Urinary bladder (tissue), 4 donors: ENCODE data around the gene DGKZ. TPM values are rescaled to one million over a fixed set of nuclear protein-coding genes. Genes with fewer than 3 reads are reported as not detected.

Experiments
- DNase-seq: peaks from one replicate; pipeline ENCODE4 v3.0.0-alpha.2; 2015; ENCODE audit errors: extremely low spot score
- H3K27ac ChIP-seq: one replicate; pipeline ENCODE4 v1.5.1; 2013; ENCODE audit warnings: low read depth, mild to moderate bottlenecking, moderate library complexity
- H3K36me3 ChIP-seq: one replicate; pipeline ENCODE4 v1.6.1; 2013; ENCODE audit warnings: mild to moderate bottlenecking, moderate library complexity; ENCODE audit not compliant: insufficient read depth
- H3K4me1 ChIP-seq: one replicate; pipeline ENCODE4 v1.6.1; 2013; ENCODE audit warnings: mild to moderate bottlenecking, moderate library complexity; ENCODE audit not compliant: insufficient read depth
- H3K4me3 ChIP-seq: one replicate; pipeline ENCODE4 v1.5.1; 2013; ENCODE audit warnings: low read depth, low read length
- WGBS: extraction: QIAGEN DNeasy Blood & Tissue Kit; methylation state at CpG from one replicate; pipeline ENCODE4 v1.1.7; 2013; 5-methylcytosine and 5-hydroxymethylcytosine counted together
- polyA plus RNA-seq: library from polyadenylated mRNA; stranded (reverse); fragments of 200-250 nt; gene quantifications from one replicate; pipeline ENCODE4 v1.2.3, GENCODE V29; 2013
- total RNA-seq: library from RNA; depleted of rRNA; stranded (reverse); fragments of >200 nt; gene quantifications from one replicate; pipeline ENCODE4 v1.2.3, GENCODE V29; 2014
- donor health status: healthy with polysubstance abuse.
- donor health status: healthy.

The DGKZ gene
- total and polyA plus RNA-seq, 2 donors = 18.5 to 47.8 TPM

GRCh38 chr11:46315033-46315738 lies 32.1 kb upstream of the DGKZ start:
- no peaks in the 10 kb centered on the region for H3K4me1 ChIP-seq
- no peak overlapping the region for H3K4me3 ChIP-seq
- 54% methylated on average over 16 of the region's 16 CpGs for WGBS
- H3K27ac ChIP-seq = no peak overlapping the region
- no peak for DNase-seq
- no peaks in the 10 kb centered on the region for H3K36me3 ChIP-seq

DNA sequence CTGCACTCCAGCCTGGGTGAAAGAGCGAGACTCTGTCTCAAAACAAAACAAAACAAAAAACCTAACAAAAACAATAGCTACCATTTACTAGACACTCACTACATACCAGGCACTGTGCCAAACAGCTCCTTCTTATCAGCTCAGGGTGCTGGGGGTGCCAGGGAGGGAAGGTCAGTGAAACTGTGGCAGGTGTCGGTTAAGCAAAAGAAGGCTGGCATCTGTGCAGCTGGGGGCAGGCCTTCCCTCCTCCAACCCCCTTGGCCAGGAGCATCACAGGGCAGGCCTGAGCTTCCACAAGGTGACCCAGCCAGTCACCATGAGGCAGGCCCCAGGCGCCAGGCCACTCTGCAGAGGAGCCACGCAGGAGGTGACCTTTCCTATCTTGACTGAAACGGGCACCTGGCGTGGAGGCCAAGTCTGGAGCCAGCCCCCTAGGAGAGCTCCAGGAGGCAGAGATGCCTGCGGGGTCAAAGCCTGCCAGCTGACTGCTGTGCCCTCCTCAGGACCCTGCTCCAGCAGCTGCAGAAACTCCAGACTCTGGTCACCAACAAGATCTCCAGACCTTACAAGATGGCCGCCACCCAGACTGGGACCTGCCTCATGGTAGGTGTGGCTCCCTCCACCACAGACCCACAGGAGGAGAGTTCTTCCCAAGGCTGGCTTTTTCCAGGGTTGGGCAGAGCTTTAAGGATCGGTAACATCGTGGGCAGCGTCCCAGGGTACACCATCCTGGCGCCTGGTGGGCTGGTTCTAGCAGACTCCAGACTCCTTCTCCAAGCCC lies 31.3 kb upstream of the DGKZ start:
- no peak for DNase-seq
- no peak overlapping the region for H3K27ac ChIP-seq
- no peaks in the 10 kb centered on the region for H3K4me1 ChIP-seq
- no peak overlapping the region for H3K4me3 ChIP-seq
- H3K36me3 ChIP-seq = no peaks in the 10 kb centered on the region
- 88% methylated on average over 12 of the region's 12 CpGs for WGBS

DNA sequence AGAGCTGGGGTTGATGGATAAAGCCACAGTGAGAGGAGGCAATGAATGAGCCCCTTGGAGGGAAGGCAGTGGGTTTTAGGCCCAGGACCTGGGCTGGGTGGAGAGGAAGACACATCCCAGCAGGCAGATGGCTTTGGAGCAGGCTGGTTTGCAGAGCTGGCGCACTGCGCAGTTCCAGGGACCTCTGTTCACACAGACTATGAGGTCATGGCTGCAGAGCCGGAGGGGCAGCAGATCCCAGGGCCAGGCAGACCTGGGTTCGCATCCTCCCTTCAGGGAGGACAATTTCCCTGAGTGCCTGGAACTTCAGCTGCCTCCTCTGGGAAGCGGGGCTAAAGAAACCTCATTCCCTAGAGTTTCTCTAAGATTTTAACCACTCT lies 28.2 kb upstream of the DGKZ start:
- Histone ChIP-seq H3K36me3 (no peaks in the 10 kb centered on the region), H3K4me3 (no peak overlapping the region), H3K27ac (no peak overlapping the region), H3K4me1 (no peaks in the 10 kb centered on the region)
- no peak for DNase-seq
- 97% methylated on average over 5 of the region's 5 CpGs for WGBS

- H3K4me3 ChIP-seq = no peak overlapping the region
- H3K4me1 ChIP-seq = no peaks in the 10 kb centered on the region
- no peak overlapping the region for H3K27ac ChIP-seq
- 89% methylated on average over 2 of the region's 2 CpGs for WGBS
- H3K36me3 ChIP-seq = no peaks in the 10 kb centered on the region
- no peak for DNase-seq
Observed at GRCh38 chr11:46321757-46322156, 25.5 kb upstream of the DGKZ start.

- Histone ChIP-seq H3K4me1 (no peaks in the 10 kb centered on the region), H3K36me3 (no peaks in the 10 kb centered on the region), H3K4me3 (no peak overlapping the region), H3K27ac (no peak overlapping the region)
- DNase-seq = no peak
- WGBS = 84% methylated on average over 6 of the region's 6 CpGs
Observed at GRCh38 chr11:46322759-46323158, 24.5 kb upstream of the DGKZ start.

GRCh38 chr11:46326813-46327416 lies 20.3 kb upstream of the DGKZ start:
- H3K27ac ChIP-seq = no peak overlapping the region
- no peaks in the 10 kb centered on the region for H3K4me1 ChIP-seq
- WGBS = 93% methylated on average over 10 of the region's 10 CpGs
- H3K4me3 ChIP-seq = no peak overlapping the region
- no peak for DNase-seq
- no peaks in the 10 kb centered on the region for H3K36me3 ChIP-seq

- Histone ChIP-seq H3K27ac (no peak overlapping the region), H3K4me3 (no peak overlapping the region), H3K36me3 (no peaks in the 10 kb centered on the region), H3K4me1 (no peaks in the 10 kb centered on the region)
- no peak for DNase-seq
- WGBS = 62% methylated on average over 8 of the region's 8 CpGs
Observed at GRCh38 chr11:46327829-46328228, 19.4 kb upstream of the DGKZ start.

- Histone ChIP-seq H3K4me3 (no peak overlapping the region), H3K4me1 (no peaks in the 10 kb centered on the region), H3K27ac (no peak overlapping the region), H3K36me3 (no peaks in the 10 kb centered on the region)
- no peak for DNase-seq
- 62% methylated on average over 5 of the region's 5 CpGs for WGBS
Observed at GRCh38 chr11:46330154-46330553, 17.1 kb upstream of the DGKZ start.

GRCh38 chr11:46330563-46331281 lies 16.5 kb upstream of the DGKZ start:
- DNase-seq = no peak
- 36% methylated on average over 11 of the region's 11 CpGs for WGBS
- Histone ChIP-seq H3K27ac (no peak overlapping the region), H3K4me1 (no peaks in the 10 kb centered on the region), H3K36me3 (no peaks in the 10 kb centered on the region), H3K4me3 (no peak overlapping the region)

GRCh38 chr11:46331282-46331984 lies 15.8 kb upstream of the DGKZ start:
- H3K4me3 ChIP-seq = no peak overlapping the region
- whole genome bisulfite sequencing = 63% methylated on average over 5 of the region's 5 CpGs
- no peak overlapping the region for H3K27ac ChIP-seq
- DNase-seq = no peak
- no peaks in the 10 kb centered on the region for H3K36me3 ChIP-seq
- H3K4me1 ChIP-seq = no peaks in the 10 kb centered on the region

DNA sequence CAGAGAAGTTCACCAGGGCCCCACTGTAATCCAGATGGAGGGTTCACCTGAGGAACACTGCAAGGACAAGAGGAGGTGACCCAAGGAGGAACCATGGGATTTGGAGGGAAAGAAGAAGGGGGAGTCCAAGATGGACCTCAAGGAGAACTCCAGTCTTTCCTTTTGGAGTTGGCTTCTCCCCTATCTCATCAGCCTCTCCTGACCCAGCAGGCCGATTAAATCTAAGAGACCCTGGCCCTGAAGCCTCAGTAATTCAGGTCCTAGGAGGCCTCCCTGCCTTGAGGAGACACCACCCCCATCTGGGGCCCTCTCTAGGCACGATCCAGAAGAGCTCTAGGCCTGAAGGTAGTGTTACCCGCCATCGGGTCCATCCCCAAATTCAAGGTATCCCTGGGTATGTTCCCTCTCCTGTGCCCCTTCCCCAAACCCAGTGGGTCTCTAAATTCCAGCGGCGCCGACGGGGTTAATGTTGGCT lies 15.1 kb upstream of the DGKZ start:
- H3K4me3 ChIP-seq = peak overlapping the region; percentile 47
- no peaks in the 10 kb centered on the region for H3K4me1 ChIP-seq
- no peak overlapping the region for H3K27ac ChIP-seq
- WGBS = 35% methylated on average over 8 of the region's 8 CpGs
- H3K36me3 ChIP-seq = no peaks in the 10 kb centered on the region
- DNase-seq = no peak

DNA sequence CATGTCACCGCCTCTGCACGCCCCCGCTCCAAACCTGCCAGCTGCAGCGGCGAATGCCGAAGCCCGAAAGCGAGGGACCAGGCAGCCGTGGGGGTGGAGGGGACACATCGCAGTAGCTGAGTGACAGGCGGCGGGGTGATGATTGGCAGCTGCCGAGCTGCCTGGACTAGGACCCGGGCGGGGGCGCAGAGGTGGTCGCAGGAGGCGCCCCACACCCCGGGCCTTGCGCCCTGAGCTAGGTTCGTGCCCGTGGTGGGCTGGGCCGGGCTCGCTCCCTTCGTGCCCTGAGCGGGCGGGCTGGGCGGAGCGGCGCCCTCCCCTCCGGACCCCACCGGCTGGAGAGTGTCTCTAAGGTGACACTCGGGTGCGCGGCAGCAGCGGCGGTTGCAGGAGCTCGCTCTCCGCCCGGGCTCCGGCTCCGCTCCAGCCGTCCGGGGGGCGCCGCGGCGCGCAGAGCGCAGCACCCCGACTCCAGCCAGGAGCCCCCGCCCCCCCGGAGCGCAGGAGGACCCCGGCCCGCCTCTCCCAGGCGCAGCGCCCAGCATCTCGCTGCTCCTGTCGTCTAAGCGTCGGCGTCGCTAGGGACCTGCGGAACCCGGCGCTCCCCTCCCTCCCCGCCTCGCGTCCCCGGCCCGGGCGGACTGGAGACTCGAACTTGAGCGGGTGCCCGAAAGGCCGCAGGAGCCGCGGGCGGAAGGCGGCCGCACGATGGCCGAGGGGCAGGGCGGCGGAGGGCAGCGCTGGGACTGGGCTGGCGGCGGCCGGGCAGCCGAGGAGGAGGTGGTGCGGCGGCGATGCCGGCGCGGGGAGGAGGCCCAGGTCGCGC lies 14.5 kb upstream of the DGKZ start:
- Histone ChIP-seq H3K36me3 (no peaks in the 10 kb centered on the region), H3K4me1 (no peaks in the 10 kb centered on the region), H3K27ac (no peak overlapping the region), H3K4me3 (peak overlapping the region; percentile 47)
- no peak for DNase-seq
- 1% methylated on average over 99 of the region's 99 CpGs for WGBS
